SK-N-SH (cell line): ENCODE data around the gene UPF3A.

Source experiments
- CTCF ChIP-seq: fragments of 200-600 bp; sonication (generic); IDR thresholded peaks from 2 replicates; pipeline ENCODE4 v1.6.1; 2017; ENCODE audit warnings: antibody characterized with exemption, mild to moderate bottlenecking, moderate library complexity
- EP300 ChIP-seq, 2 experiments: IDR thresholded peaks; 2 replicates each; pipeline versions ENCODE4 v1.4.0 to v1.6.1; 2012; ENCODE audit warnings: borderline replicate concordance in 1 of 2, low read depth in 1 of 2, low read length in 1 of 2
- EZH2phosphoT487 ChIP-seq: fragments of 200-600 bp; sonication (generic); IDR thresholded peaks from 2 replicates; pipeline ENCODE4 v1.6.1; 2017; ENCODE audit warnings: low read depth, mixed run types, mild to moderate bottlenecking, antibody characterized with exemption, moderate library complexity, borderline replicate concordance
- FOXM1 ChIP-seq: IDR thresholded peaks from 2 replicates; pipeline ENCODE4 v1.4.0; 2012; ENCODE audit warnings: low read depth, mild to moderate bottlenecking
- GABPA ChIP-seq: IDR thresholded peaks from 2 replicates; pipeline ENCODE4 v1.4.0; 2012; ENCODE audit warnings: low read depth, mild to moderate bottlenecking
- GATA2 ChIP-seq: sonication (generic); formaldehyde crosslinking; IDR thresholded peaks from 2 replicates; pipeline ENCODE4 v1.5.0; 2020; ENCODE audit warnings: mild to moderate bottlenecking, missing genetic modification reagents
- MXI1 ChIP-seq: IDR thresholded peaks from 2 replicates; pipeline ENCODE4 v1.6.1; 2012; ENCODE audit warnings: mild to moderate bottlenecking, low read depth, low read length, improper control_type of control experiment
- REST ChIP-seq: IDR thresholded peaks from 2 replicates; pipeline ENCODE4 v1.6.1; 2012; ENCODE audit warnings: mild to moderate bottlenecking, low read depth, low read length, moderate library complexity
- RXRA ChIP-seq: IDR thresholded peaks from 2 replicates; pipeline ENCODE4 v1.4.0; 2012; ENCODE audit warnings: low read depth, mild to moderate bottlenecking, borderline replicate concordance

GRCh38 chr13:114275304-114275703, 6.1 kb upstream of the UPF3A start:
- TF ChIP-seq CTCF = no peak
- no peak for TF ChIP-seq REST
- no peak for TF ChIP-seq EZH2phosphoT487
- TF ChIP-seq GABPA = no peak
- no peak for TF ChIP-seq GATA2 (CRISPR knock-in tag)
- TF ChIP-seq EP300 (IDR thresholded peaks at IDR 0.05; ENCODE audit: borderline replicate concordance in 1 of 2, low read depth in 1 of 2, low read length in 1 of 2) = no peak
- TF ChIP-seq MXI1 = no peak
- no peak for TF ChIP-seq FOXM1
- no peak for TF ChIP-seq RXRA
